Glutamatergic neuron (in vitro differentiated cells): ENCODE measurements around the gene PLCE1. TPM values are rescaled to one million over a fixed set of nuclear protein-coding genes. Genes with fewer than 3 reads are reported as not detected.

Source experiments
- DNase-seq: peaks from one replicate; pipeline ENCODE4 v3.0.0; 2022
- H3K27ac Mint-ChIP-seq: one replicate; pipeline ENCODE4 v1.8.0; 2020; ENCODE audit warnings: mild to moderate bottlenecking, mixed read lengths, inconsistent platforms; ENCODE audit not compliant: unreplicated experiment
- H3K27me3 Mint-ChIP-seq: one replicate; pipeline ENCODE4 v1.8.0; 2020; ENCODE audit warnings: mild to moderate bottlenecking, moderate library complexity, mixed read lengths, inconsistent platforms; ENCODE audit not compliant: unreplicated experiment
- H3K36me3 Mint-ChIP-seq: one replicate; pipeline ENCODE4 v1.8.0; 2020; ENCODE audit warnings: mild to moderate bottlenecking, mixed read lengths, inconsistent platforms; ENCODE audit not compliant: unreplicated experiment
- H3K4me1 Mint-ChIP-seq: one replicate; pipeline ENCODE4 v1.8.0; 2020; ENCODE audit warnings: mild to moderate bottlenecking, low read depth, mixed read lengths, inconsistent platforms; ENCODE audit not compliant: unreplicated experiment
- H3K4me3 Mint-ChIP-seq: one replicate; pipeline ENCODE4 v1.8.0; 2020; ENCODE audit warnings: mild to moderate bottlenecking, mixed read lengths, inconsistent platforms; ENCODE audit not compliant: unreplicated experiment
- H3K9me3 Mint-ChIP-seq: one replicate; pipeline ENCODE4 v1.8.0; 2020; ENCODE audit warnings: mild to moderate bottlenecking, moderate library complexity, mixed read lengths, inconsistent platforms; ENCODE audit not compliant: unreplicated experiment
- CTCF ChIP-seq: fragments of 200-600 bp; sonication (generic); IDR thresholded peaks from one replicate; pipeline ENCODE4 v1.5.0; 2021; ENCODE audit not compliant: partially characterized antibody, unreplicated experiment
- total RNA-seq: library from RNA; stranded (reverse); fragmentation: NEBNext Ultra II Directional; extraction: Animal tissue kit (Norgen Biotek cat#: 25700); gene quantifications from one replicate; pipeline ENCODE4 v1.2.1, GENCODE V29; 2021; ENCODE audit not compliant: unreplicated experiment

Gene PLCE1
- total RNA-seq, 1 donor from 2014 or later: 0.25 TPM

- H3K4me3 Mint-ChIP-seq: no peak overlapping the region
- H3K9me3 Mint-ChIP-seq: no peaks in the 10 kb centered on the region
- H3K27ac Mint-ChIP-seq: no peak overlapping the region
- no peak for TF ChIP-seq CTCF
- DNase-seq: no peak
- no peaks in the 10 kb centered on the region for H3K36me3 Mint-ChIP-seq
- no peaks in the 10 kb centered on the region for H3K27me3 Mint-ChIP-seq
- H3K4me1 Mint-ChIP-seq: no peaks in the 10 kb centered on the region
These were observed 19.6 kb downstream of the PLCE1 start for GRCh38 chr10:94013331-94013760.

- no peak for TF ChIP-seq CTCF
- DNase-seq: no peak
- Mint-ChIP-seq H3K36me3 (no peaks in the 10 kb centered on the region), H3K4me1 (no peaks in the 10 kb centered on the region), H3K9me3 (no peaks in the 10 kb centered on the region), H3K27me3 (no peaks in the 10 kb centered on the region), H3K27ac (no peak overlapping the region), H3K4me3 (no peak overlapping the region)
These were observed 20.6 kb downstream of the PLCE1 start for GRCh38 chr10:94014304-94014703.

GRCh38 chr10:94016727-94017714 lies 23.3 kb downstream of the PLCE1 start:
- H3K4me3 Mint-ChIP-seq: no peak overlapping the region
- no peaks in the 10 kb centered on the region for H3K9me3 Mint-ChIP-seq
- H3K4me1 Mint-ChIP-seq: no peaks in the 10 kb centered on the region
- H3K27me3 Mint-ChIP-seq: no peaks in the 10 kb centered on the region
- H3K27ac Mint-ChIP-seq: no peak overlapping the region
- TF ChIP-seq CTCF: no peak
- DNase-seq: no peak
- H3K36me3 Mint-ChIP-seq: no peaks in the 10 kb centered on the region

DNA sequence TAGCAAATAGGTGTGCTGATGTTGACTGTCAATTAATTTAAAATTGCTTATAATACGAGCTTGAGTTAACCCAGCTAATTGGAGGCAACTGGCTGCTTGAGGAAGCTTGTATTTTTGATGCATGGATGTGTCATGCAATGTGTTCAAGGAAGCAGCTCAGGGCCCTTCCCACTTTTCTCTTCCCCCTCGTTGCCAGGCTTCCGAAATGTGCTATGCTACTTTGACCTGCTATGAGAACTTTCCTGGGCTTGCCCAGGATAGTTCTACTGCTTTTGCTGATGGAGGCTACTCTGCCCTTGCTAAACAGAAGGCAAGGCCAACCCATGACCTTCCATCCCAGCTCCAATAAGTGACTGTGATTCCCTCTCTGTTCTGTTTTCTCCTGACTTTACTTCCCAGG lies 24.4 kb downstream of the PLCE1 start:
- H3K4me1 Mint-ChIP-seq: no peaks in the 10 kb centered on the region
- H3K4me3 Mint-ChIP-seq: no peak overlapping the region
- TF ChIP-seq CTCF: no peak
- H3K9me3 Mint-ChIP-seq: no peaks in the 10 kb centered on the region
- no peaks in the 10 kb centered on the region for H3K27me3 Mint-ChIP-seq
- no peak for DNase-seq
- no peaks in the 10 kb centered on the region for H3K36me3 Mint-ChIP-seq
- H3K27ac Mint-ChIP-seq: no peak overlapping the region

DNA sequence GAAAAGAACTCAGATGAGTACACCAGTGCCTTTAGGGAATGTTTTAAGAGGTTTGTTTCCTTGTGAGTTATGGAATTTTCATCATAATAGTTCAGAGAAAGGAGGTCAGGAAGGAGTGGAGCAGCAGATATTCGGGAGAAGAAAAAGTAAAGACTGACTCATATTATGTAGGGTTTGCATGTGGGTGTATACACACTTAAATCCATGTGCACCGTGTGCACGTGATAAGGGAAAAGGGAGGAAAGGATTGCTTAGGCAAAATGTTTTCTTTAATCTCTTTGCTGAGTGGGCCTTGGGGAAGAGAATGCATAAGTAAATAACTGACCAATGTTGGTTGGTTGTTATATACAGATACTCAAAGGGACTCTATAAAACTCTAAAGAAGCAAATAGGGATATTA lies 30.2 kb downstream of the PLCE1 start:
- no peaks in the 10 kb centered on the region for H3K27me3 Mint-ChIP-seq
- peaks cover 5% of the 10 kb centered on the region for H3K36me3 Mint-ChIP-seq
- no peak overlapping the region for H3K4me3 Mint-ChIP-seq
- no peaks in the 10 kb centered on the region for H3K9me3 Mint-ChIP-seq
- TF ChIP-seq CTCF: no peak
- no peak overlapping the region for H3K27ac Mint-ChIP-seq
- DNase-seq: no peak
- no peaks in the 10 kb centered on the region for H3K4me1 Mint-ChIP-seq
